ENCODE results near the gene PXYLP1. TPM values are rescaled to one million over a fixed set of nuclear protein-coding genes. Genes with fewer than 3 reads are reported as not detected.

The PXYLP1 gene
- total and polyA plus RNA-seq, 2 donors (not counting 1 experiment from before 2014, with no cell fraction given), result 1.4 to 4.5 TPM

DNA sequence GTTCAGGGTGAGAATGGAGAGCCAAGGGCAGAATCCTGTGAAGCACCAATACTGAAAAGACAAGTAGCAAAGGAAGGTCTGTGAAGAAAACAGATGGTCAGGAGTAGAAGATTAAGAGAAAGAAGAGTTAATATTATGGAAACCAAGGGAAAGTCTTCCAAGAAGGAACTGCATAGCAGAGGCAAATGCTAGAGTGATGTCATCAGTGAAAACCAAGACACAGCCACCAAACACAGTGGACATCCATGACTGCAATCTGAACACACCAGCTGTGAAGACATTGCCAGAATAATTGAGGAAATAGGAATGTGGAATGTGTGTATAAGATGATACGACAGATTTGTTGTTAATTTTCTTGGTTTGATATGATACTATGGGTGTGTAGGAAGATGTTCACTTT is 109.9 kb downstream of the PXYLP1 start:
- WGBS (ENCODE audit: insufficient coverage), result 80% methylated on average over 1 of the region's 1 CpG
- Histone ChIP-seq H3K9me3 (ENCODE audit: control extremely low read depth in 1 of 3, control insufficient read depth in 2 of 3, insufficient read depth in 1 of 3, low read length in 2 of 3) (peaks cover 0 to 5% (median 1%) of the 10 kb centered on the region in 3 donors), H3K79me2 (ENCODE audit: control insufficient read depth, insufficient read depth, low read length) (no peaks in the 10 kb centered on the region), H3K4me1 (ENCODE audit: control insufficient read depth in 2 of 2, insufficient read depth in 2 of 2, low read length in 2 of 2) (peaks cover 11% of the 10 kb centered on the region in 2 donors), H3K4me3 (ENCODE audit: control extremely low read depth in 1 of 5, extremely low read depth in 1 of 5, insufficient read depth in 1 of 5, low read depth in 2 of 5, low read length in 4 of 5) (no peak overlapping the region), H2AFZ (ENCODE audit: insufficient read depth, low read depth, low read length, poor library complexity, severe bottlenecking) (no peak overlapping the region), H3K4me2 (replicated peaks; ENCODE audit: low read depth, low read length, poor library complexity, severe bottlenecking) (no peak overlapping the region), H3K9ac (ENCODE audit: low read length) (no peak overlapping the region), H3K27me3 (replicated peaks in 1 of 4; ENCODE audit: control extremely low read depth in 1 of 4, control insufficient read depth in 3 of 4, insufficient read depth in 4 of 4, low read length in 3 of 4) (no peaks in the 10 kb centered on the region), H3K27ac (ENCODE audit: low read length in 2 of 2) (no peak overlapping the region), H4K20me1 (ENCODE audit: control insufficient read depth, insufficient read depth, low read length, poor library complexity, severe bottlenecking) (no peaks in the 10 kb centered on the region), H3K36me3 (replicated peaks in 1 of 2; ENCODE audit: control extremely low read depth in 1 of 2, control insufficient read depth in 1 of 2, extremely low read depth in 1 of 2, insufficient read depth in 2 of 2, low read length in 1 of 2) (no peaks in the 10 kb centered on the region)
- Mint-ChIP-seq H3K27ac (no peak overlapping the region), H3K4me3 (no peak overlapping the region), H3K9me3 (ENCODE audit: insufficient read depth) (peaks cover 3% of the 10 kb centered on the region), H3K27me3 (peaks cover 4% of the 10 kb centered on the region), H3K4me1 (peaks cover 12% of the 10 kb centered on the region)
- no peak for DNase-seq
- intact Hi-C loops (cut with micrococcal nuclease), result no loop called here
- ATAC-seq (ENCODE audit: low read depth), result no peak
- ChIA-PET CTCF (interaction anchor here (0.6 to 0.7 kb wide), 2 partner anchors 100 to 132 kb away, joined by 3 read pairs; no protein-coding TSS in a partner anchor), POLR2A (no interaction called here)
- TF ChIP-seq, protein P1, sequence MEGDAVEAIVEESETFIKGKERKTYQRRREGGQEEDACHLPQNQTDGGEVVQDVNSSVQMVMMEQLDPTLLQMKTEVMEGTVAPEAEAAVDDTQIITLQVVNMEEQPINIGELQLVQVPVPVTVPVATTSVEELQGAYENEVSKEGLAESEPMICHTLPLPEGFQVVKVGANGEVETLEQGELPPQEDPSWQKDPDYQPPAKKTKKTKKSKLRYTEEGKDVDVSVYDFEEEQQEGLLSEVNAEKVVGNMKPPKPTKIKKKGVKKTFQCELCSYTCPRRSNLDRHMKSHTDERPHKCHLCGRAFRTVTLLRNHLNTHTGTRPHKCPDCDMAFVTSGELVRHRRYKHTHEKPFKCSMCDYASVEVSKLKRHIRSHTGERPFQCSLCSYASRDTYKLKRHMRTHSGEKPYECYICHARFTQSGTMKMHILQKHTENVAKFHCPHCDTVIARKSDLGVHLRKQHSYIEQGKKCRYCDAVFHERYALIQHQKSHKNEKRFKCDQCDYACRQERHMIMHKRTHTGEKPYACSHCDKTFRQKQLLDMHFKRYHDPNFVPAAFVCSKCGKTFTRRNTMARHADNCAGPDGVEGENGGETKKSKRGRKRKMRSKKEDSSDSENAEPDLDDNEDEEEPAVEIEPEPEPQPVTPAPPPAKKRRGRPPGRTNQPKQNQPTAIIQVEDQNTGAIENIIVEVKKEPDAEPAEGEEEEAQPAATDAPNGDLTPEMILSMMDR (IDR thresholded peaks at IDR 0.05), result no peak
- no peak for TF ChIP-seq EZH2 (IDR thresholded peaks at IDR 0.05; ENCODE audit: borderline replicate concordance, insufficient read depth, low read depth, low read length, poor library complexity, severe bottlenecking)

DNA sequence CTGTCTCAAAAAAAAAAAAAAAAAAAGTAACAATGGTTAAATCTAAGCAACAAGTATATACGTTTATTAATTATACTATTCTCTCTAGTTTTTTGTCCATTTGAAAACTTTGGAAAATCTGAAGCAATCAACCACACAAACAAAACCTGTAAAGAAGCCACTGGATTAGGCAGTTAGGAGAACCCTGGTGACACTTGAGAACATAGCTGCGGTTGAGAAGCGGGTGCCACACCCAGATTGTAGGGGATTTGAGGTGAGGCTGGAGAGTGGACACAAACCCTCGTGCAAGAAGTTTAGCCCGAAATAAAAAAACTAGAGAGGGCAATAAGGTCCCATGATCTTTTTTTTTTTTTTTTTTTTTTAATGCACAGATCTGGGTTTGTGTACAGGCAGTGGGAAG is 110.8 kb downstream of the PXYLP1 start:
- H4K20me1 ChIP-seq (ENCODE audit: control insufficient read depth, insufficient read depth, low read length, poor library complexity, severe bottlenecking), result no peaks in the 10 kb centered on the region
- Mint-ChIP-seq H3K4me1 (peaks cover 3% of the 10 kb centered on the region), H3K9me3 (ENCODE audit: insufficient read depth) (peaks cover 3% of the 10 kb centered on the region), H3K27me3 (peaks cover 4% of the 10 kb centered on the region), H3K27ac (no peak overlapping the region), H3K4me3 (no peak overlapping the region)
- no peaks in the 10 kb centered on the region for H3K36me3 ChIP-seq (replicated peaks in 1 of 2; ENCODE audit: control extremely low read depth in 1 of 2, control insufficient read depth in 1 of 2, extremely low read depth in 1 of 2, insufficient read depth in 2 of 2, low read length in 1 of 2)
- WGBS (ENCODE audit: insufficient coverage), result 100% methylated on average over 2 of the region's 5 CpGs
- no peak overlapping the region for H3K4me2 ChIP-seq (replicated peaks; ENCODE audit: low read depth, low read length, poor library complexity, severe bottlenecking)
- H2AFZ ChIP-seq (ENCODE audit: insufficient read depth, low read depth, low read length, poor library complexity, severe bottlenecking), result no peak overlapping the region
- ATAC-seq (ENCODE audit: low read depth) (no peak), DNase-seq (no peak)
- no peak overlapping the region for H3K4me3 ChIP-seq (ENCODE audit: control extremely low read depth in 1 of 5, extremely low read depth in 1 of 5, insufficient read depth in 1 of 5, low read depth in 2 of 5, low read length in 4 of 5)
- no peaks in the 10 kb centered on the region for H3K27me3 ChIP-seq (replicated peaks in 1 of 4; ENCODE audit: control extremely low read depth in 1 of 4, control insufficient read depth in 3 of 4, insufficient read depth in 4 of 4, low read length in 3 of 4)
- CTCF ChIA-PET, result interaction anchor here (0.6 to 0.7 kb wide), 3 partner anchors 12 to 131 kb away, joined by 3 to 4 read pairs (median 3); no protein-coding TSS in a partner anchor
- H3K27ac ChIP-seq (ENCODE audit: low read length in 2 of 2), result no peak overlapping the region
- H3K9me3 ChIP-seq (ENCODE audit: control extremely low read depth in 1 of 3, control insufficient read depth in 2 of 3, insufficient read depth in 1 of 3, low read length in 2 of 3), result peaks cover 0 to 5% (median 1%) of the 10 kb centered on the region in 3 donors
- POLR2A ChIA-PET, result no interaction called here
- TF ChIP-seq EZH2 (IDR thresholded peaks at IDR 0.05; ENCODE audit: borderline replicate concordance, insufficient read depth, low read depth, low read length, poor library complexity, severe bottlenecking), result no peak
- TF ChIP-seq, protein P1 (IDR thresholded peaks at IDR 0.05), result no peak
- H3K4me1 ChIP-seq (ENCODE audit: control insufficient read depth in 2 of 2, insufficient read depth in 2 of 2, low read length in 2 of 2), result peaks cover 3% of the 10 kb centered on the region in 2 donors
- no peaks in the 10 kb centered on the region for H3K79me2 ChIP-seq (ENCODE audit: control insufficient read depth, insufficient read depth, low read length)
- H3K9ac ChIP-seq (ENCODE audit: low read length), result no peak overlapping the region
- intact Hi-C loops (cut with micrococcal nuclease), result no loop called here

Data from B cell (primary cell).